IPS-20b (cell line): Measurements from ENCODE around the gene ALDOC.

Experiments used
- H3K27ac ChIP-seq: one replicate; pipeline ENCODE4 v1.5.1; 2013; ENCODE audit warnings: low read length
- H3K27me3 ChIP-seq: 2 replicates; pipeline ENCODE4 v1.6.1; 2013; ENCODE audit warnings: mild to moderate bottlenecking, low read length, inconsistent platforms; ENCODE audit not compliant: insufficient read depth
- H3K36me3 ChIP-seq: 2 replicates; pipeline ENCODE4 v1.6.1; 2013; ENCODE audit warnings: low read depth, mild to moderate bottlenecking, inconsistent platforms, low read length, moderate library complexity; ENCODE audit not compliant: insufficient read depth
- H3K4me1 ChIP-seq: 2 replicates; pipeline ENCODE4 v1.6.1; 2013; ENCODE audit warnings: mild to moderate bottlenecking, control low read depth, inconsistent platforms, low read length, moderate library complexity; ENCODE audit not compliant: insufficient read depth
- H3K4me3 ChIP-seq: 2 replicates; pipeline ENCODE4 v1.5.1; 2013; ENCODE audit warnings: mild to moderate bottlenecking, low read length, inconsistent platforms
- H3K9ac ChIP-seq: 2 replicates; pipeline ENCODE4 v1.6.1; 2013; ENCODE audit warnings: low read depth, mild to moderate bottlenecking, inconsistent platforms, low read length, moderate library complexity
- H3K9me3 ChIP-seq: 2 replicates; pipeline ENCODE4 v1.6.1; 2013; ENCODE audit warnings: mild to moderate bottlenecking, low read depth, low read length, inconsistent platforms; ENCODE audit not compliant: insufficient read depth

ALDOC gene

DNA sequence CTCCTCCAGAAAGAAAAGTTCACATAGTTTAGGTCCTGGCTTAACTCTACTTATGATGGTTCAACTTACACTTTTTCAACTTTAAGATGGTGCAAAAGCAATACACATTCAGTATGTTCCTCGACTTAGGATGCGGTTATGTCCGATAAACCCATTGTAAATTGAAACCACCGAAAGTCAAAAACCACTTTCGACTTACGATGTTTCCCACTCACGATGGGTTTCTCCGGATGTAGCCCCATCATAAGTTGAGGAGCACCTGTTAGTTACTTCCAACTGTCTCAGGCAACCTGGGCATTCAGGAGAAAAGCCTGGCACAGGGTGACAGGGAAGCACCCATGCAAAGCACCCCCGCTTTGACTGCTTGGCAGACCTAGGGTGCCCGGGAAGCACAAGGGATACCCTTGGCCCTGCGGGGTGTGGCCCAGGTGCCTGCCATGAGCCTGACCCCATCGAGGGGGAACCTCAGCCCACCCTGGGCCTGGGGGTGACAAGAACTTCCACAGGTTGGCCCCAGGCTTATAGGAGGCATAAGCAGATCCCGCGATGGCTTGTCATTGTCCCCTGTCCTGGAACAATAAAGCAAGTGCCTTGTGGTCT is 38.3 kb downstream of the ALDOC start:
- H3K4me3 ChIP-seq, result no peak overlapping the region
- H3K9ac ChIP-seq, result no peak overlapping the region
- H3K36me3 ChIP-seq, result no peaks in the 10 kb centered on the region
- H3K9me3 ChIP-seq, result no peaks in the 10 kb centered on the region
- no peaks in the 10 kb centered on the region for H3K4me1 ChIP-seq
- no peaks in the 10 kb centered on the region for H3K27me3 ChIP-seq
- H3K27ac ChIP-seq, result no peak overlapping the region

DNA sequence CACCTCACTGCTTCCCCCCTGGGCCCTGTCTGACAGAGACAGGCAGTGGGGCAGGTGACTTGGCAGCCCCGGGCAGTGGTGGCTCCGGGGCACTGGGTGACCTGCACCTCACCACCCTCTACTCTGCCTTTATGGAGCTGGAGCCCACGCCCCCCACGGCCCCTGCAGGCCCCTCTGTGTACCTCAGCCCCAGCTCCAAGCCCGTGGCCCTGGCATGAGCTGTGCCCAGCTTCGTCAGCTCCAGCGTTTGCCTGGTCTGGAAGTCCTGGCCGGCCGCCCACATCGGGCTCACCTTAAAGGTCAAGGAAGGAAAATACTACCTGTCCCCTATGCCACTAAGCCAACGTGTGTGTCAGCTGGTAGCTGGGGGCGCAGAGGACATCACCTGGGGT is 39.5 kb downstream of the ALDOC start:
- no peak overlapping the region for H3K27ac ChIP-seq
- no peaks in the 10 kb centered on the region for H3K4me1 ChIP-seq
- no peak overlapping the region for H3K4me3 ChIP-seq
- no peaks in the 10 kb centered on the region for H3K27me3 ChIP-seq
- H3K9me3 ChIP-seq, result no peaks in the 10 kb centered on the region
- no peaks in the 10 kb centered on the region for H3K36me3 ChIP-seq
- H3K9ac ChIP-seq, result no peak overlapping the region

DNA sequence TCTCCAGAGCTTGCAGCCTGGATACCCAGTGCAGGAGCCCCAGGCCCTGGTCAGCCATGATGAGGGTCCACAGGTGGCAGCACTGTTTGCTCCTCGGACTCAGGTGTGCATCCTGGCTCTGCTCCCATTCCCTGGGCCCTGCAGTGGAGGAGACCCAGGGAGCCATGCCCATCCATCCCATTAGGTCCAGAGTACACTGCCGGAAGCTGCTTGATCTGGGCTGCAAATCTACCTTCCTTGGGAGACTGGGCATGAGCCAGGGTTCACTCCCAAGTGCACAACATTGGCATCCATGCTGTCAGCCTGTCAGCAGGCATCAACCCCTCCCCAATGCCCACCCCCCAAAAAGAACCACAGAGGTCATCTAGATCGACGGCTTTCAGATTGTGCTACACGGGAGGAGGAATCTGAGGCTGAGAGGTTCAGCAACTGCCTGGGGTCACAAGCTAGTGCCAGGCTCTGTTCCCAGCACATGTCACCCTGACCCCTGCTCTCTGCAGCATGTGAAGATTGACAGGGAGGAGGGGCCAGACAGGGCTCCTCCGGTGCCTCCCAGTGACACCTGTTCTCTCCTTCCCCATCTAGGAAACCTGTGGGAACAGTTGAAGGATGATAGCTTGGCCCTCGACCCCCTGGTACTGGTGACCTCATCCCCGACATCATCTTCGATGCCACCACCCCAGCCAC is 40.0 kb downstream of the ALDOC start:
- Histone ChIP-seq H3K27ac (no peak overlapping the region), H3K4me3 (no peak overlapping the region), H3K27me3 (no peaks in the 10 kb centered on the region)

DNA sequence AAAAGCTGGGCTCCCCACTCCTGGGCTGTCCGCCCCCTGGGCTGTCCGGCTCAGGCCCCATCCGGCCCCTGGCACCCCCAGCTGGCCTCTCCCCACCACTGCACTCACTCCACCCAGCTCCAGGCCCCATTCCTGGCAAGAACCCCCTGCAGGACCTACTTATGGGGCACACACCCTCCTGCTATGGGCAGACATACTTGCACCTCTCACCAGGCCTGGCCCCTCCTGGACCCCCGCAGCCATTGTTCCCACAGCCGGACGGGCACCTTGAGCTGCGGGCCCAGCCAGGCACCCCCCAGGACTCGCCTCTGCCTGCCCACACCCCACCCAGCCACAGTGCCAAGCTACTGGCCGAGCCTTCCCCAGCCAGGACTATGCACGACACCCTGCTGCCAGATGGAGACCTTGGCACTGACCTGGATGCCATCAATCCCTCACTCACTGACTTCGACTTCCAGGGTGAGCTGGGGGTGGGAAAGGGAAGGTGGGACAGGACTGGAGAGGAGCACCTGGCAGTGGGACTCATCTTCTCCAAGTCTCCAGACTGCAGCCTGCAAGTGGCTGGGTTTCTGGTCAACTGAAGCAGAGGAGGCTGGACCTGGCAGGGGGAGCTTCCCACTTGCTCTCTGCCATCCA is 41.8 kb downstream of the ALDOC start:
- H3K9me3 ChIP-seq, result no peaks in the 10 kb centered on the region
- H3K9ac ChIP-seq, result no peak overlapping the region
- H3K4me1 ChIP-seq, result no peaks in the 10 kb centered on the region
- H3K36me3 ChIP-seq, result no peaks in the 10 kb centered on the region
- no peaks in the 10 kb centered on the region for H3K27me3 ChIP-seq
- no peak overlapping the region for H3K4me3 ChIP-seq
- no peak overlapping the region for H3K27ac ChIP-seq

More for the DNA sequence above, 40.0 kb downstream of the ALDOC start:
- no peaks in the 10 kb centered on the region for H3K9me3 ChIP-seq
- H3K4me1 ChIP-seq, result no peaks in the 10 kb centered on the region
- H3K36me3 ChIP-seq, result no peaks in the 10 kb centered on the region
- no peak overlapping the region for H3K9ac ChIP-seq

DNA sequence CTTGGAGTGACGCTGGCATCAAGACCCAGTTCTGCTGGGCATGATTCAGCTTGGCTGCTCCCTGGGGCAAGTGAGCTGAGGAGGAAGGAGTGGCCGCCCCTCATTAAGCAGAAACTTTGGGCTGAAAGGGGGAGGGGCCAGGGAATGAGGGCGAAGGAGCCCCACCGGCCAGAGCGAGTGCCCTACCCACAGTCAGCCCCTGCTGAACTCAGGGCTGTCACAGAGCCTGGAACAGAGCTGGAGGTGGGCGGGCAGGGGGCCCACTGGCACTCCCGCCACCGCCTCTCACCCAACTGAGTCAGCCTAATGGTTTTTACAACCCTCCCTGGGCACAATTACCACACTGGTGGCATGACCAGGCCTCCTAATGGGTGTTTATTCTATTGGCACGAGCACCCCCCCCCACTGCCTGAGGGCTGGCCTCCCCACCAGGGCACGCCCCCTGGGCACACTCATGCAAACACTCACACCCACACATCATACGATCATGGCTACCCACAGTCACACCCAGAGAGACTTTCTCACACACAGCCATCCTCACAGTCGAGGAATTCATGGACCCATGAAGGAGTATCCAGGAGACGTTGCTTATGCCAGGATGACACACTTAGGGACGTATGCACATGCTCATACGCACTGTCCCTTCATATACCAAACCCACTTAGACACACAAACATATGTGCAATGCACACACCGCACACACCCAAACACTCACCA is 43.4 kb downstream of the ALDOC start:
- H3K27ac ChIP-seq, result no peak overlapping the region
- H3K4me3 ChIP-seq, result no peak overlapping the region
- no peaks in the 10 kb centered on the region for H3K27me3 ChIP-seq
- no peaks in the 10 kb centered on the region for H3K9me3 ChIP-seq
- H3K36me3 ChIP-seq, result no peaks in the 10 kb centered on the region
- H3K9ac ChIP-seq, result no peak overlapping the region
- no peaks in the 10 kb centered on the region for H3K4me1 ChIP-seq

DNA sequence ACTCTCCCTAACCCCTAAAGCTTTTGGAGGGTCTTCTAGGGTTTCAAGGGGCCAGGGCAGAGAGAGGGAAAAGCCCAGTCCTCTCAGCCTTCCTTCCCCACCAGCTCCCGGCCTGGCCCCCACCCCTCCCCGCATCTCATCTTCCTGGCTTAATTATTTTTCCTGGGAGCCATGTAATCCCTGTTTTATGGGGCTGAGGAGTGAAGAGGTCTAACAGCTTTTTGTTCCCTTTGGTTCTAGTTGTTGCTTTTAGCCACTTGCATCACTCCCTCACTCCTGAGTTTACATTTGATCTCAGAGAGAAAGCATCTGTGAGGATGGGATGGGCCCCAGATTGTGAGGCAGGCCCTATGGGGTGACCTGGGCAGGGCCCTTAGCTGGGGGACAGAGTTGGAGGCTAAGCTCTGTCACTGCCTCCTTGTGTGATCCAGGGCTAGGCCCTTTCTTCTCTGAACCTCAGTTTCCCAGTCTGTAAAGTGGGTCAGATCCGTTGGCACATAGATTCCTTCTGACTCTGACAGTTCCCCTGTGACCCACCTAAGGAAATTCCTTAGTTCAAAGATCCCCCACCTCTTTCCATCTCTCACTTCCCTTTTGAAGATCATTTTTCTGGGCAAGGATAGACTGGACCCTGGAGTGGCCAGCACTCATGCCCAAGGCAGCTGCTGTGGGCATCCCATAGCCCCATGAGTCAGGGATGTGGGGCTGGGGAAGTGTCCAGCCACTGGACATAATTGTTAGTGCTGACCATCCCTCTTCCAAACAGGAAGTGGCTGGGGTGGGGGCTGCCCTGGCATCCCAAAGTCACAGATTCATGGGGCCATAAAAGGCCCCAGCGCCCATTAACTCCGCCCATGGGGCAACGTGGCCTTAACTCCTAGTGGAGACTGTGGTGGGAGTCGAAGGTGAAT is 44.4 kb downstream of the ALDOC start:
- Histone ChIP-seq H3K4me3 (no peak overlapping the region), H3K27me3 (no peaks in the 10 kb centered on the region), H3K9ac (no peak overlapping the region), H3K4me1 (no peaks in the 10 kb centered on the region), H3K36me3 (no peaks in the 10 kb centered on the region), H3K27ac (no peak overlapping the region), H3K9me3 (no peaks in the 10 kb centered on the region)

DNA sequence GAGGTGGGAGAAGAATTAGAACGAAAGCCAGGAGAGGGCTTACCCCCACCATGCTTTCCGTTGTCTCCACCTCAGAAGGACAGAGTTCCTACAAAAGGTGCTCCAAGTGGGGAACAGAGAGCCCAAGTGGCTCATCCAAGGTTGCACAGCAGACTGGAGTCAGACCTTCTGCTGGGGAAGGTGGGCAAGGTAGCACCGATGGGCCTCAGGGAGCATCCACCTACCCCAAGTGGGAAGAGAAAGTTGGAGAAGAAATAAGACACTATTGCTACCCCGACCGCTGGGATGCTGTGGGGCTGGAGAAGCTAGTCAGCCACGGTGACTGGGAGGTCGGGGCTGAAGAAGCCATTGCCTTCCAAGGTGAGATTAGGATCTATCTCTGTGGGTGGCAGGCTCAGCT is 45.8 kb downstream of the ALDOC start:
- Histone ChIP-seq H3K9me3 (no peaks in the 10 kb centered on the region), H3K27ac (no peak overlapping the region), H3K36me3 (no peaks in the 10 kb centered on the region), H3K9ac (no peak overlapping the region), H3K27me3 (no peaks in the 10 kb centered on the region), H3K4me3 (no peak overlapping the region), H3K4me1 (no peaks in the 10 kb centered on the region)

DNA sequence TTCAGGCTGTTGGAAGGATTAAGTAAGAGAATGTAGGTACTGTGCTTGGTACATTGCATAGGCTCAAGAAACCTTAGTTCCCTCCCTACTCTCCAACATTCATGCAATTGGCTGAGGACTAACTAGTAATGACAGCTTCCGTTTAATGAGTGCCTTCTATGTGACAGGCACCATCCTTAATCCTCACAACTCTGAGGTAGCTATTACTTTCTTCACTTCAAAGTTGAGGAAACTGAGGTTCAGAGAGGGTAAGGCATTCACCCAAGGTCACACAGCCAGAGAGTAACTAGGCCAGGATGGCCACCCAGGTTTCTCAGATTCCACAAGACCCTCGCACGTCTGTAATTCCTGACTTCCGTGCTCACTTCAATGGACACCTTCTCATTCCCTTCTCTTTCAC is 46.4 kb downstream of the ALDOC start:
- Histone ChIP-seq H3K9ac (no peak overlapping the region), H3K36me3 (no peaks in the 10 kb centered on the region), H3K27me3 (no peaks in the 10 kb centered on the region), H3K4me3 (no peak overlapping the region), H3K27ac (no peak overlapping the region), H3K4me1 (no peaks in the 10 kb centered on the region), H3K9me3 (no peaks in the 10 kb centered on the region)

DNA sequence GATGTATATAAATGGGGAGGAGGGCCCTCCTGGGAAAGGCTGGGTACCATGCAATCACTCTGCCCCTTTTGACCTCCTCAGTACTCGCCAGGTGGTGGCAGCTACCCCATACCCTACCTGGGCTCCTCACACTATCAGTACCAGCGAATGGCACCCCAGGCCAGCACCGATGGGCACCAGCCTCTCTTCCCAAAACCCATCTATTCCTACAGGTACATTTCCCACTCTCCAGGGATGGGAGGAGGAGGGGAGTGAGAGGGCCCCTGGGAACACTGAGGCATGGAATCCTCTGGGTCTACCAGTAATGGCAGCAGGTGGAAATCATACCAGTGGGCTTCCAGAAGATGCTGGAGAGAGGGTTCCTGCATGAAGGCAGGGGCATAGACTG is 47.7 kb downstream of the ALDOC start:
- Histone ChIP-seq H3K9me3 (no peaks in the 10 kb centered on the region), H3K9ac (no peak overlapping the region), H3K4me3 (no peak overlapping the region), H3K36me3 (no peaks in the 10 kb centered on the region), H3K27ac (no peak overlapping the region), H3K4me1 (no peaks in the 10 kb centered on the region), H3K27me3 (no peaks in the 10 kb centered on the region)

DNA sequence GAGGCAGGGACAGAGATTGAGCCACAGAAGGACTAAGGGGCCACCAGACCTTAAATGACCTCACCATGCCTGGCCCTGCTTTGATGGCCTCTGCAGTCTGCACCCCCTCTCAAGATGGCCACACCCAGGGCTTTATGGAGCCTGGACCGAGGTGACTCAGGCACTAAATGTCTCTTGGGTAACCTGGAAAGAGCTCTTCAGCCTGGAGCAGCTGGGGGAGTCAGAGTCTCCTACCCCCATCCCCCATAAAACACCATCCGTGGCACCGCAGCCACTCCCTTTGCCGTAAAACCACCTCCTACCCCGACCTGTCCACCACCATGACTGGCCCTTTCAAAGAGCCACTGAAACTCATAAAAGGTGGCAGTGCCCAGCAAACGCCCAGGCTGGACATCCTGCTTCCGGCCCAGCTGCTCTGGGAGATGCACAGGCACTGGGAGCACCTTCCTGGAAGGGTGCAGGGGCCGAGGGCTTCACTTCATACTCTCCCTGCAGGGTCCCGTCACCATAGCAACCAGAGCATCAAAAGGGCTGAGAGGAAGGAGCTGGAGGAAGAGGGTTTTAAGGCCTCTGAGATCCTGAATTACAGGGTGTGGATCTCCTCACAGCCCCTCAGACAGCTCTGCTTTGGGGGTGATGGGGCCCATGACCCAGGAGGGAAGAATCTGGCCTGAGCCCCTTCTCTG is 48.2 kb downstream of the ALDOC start:
- no peak overlapping the region for H3K4me3 ChIP-seq
- no peak overlapping the region for H3K27ac ChIP-seq
- H3K4me1 ChIP-seq, result no peaks in the 10 kb centered on the region
- no peaks in the 10 kb centered on the region for H3K27me3 ChIP-seq
- H3K9me3 ChIP-seq, result no peaks in the 10 kb centered on the region
- H3K9ac ChIP-seq, result no peak overlapping the region
- H3K36me3 ChIP-seq, result no peaks in the 10 kb centered on the region

DNA sequence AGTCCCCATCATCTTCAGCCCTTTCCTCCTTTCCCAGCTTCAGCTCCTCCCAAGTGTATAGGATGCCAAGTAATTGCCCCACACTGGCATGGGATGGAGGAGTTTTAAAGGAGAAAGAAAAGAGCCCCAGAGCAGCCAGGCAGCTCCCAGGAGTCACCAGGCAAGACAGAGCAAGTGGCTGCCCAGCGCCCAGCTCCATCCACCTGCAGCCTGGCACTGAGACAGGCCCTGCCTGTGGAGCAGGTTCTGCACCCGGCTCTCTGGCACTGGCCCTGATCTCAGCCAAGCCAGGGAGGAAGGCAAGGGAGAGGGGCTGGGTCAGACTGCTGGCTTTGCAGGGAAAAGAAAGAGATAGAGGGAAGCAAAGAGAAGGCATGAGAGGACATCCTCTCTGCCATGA is 48.8 kb downstream of the ALDOC start:
- no peak overlapping the region for H3K4me3 ChIP-seq
- H3K9ac ChIP-seq, result no peak overlapping the region
- H3K4me1 ChIP-seq, result no peaks in the 10 kb centered on the region
- no peaks in the 10 kb centered on the region for H3K36me3 ChIP-seq
- H3K27ac ChIP-seq, result no peak overlapping the region
- H3K27me3 ChIP-seq, result no peaks in the 10 kb centered on the region
- H3K9me3 ChIP-seq, result no peaks in the 10 kb centered on the region
